GM23248 (cell line): ENCODE results near the gene TBC1D13. TPM values are rescaled to one million over a fixed set of nuclear protein-coding genes. Genes with fewer than 3 reads are reported as not detected.

Experiments used
- DNase-seq: peaks from one replicate; pipeline ENCODE4 v3.0.0-alpha.2; 2015
- H2AFZ ChIP-seq: fragments of 200-600 bp; sonication (generic); 2 replicates; pipeline ENCODE4 v1.6.1; 2016; ENCODE audit warnings: antibody characterized with exemption
- H3F3A ChIP-seq: fragments of 200-600 bp; sonication (generic); 2 replicates; pipeline ENCODE4 v1.6.1; 2016; ENCODE audit warnings: mild to moderate bottlenecking, antibody characterized with exemption, mixed run types; ENCODE audit not compliant: insufficient read depth
- H3K27ac ChIP-seq: fragments of 200-600 bp; sonication (generic); 2 replicates; pipeline ENCODE4 v1.5.1; 2016; ENCODE audit warnings: mild to moderate bottlenecking
- H3K27me3 ChIP-seq: fragments of 200-600 bp; sonication (generic); replicated peaks from 2 replicates; pipeline ENCODE4 v1.6.1; 2016; ENCODE audit warnings: mild to moderate bottlenecking; ENCODE audit not compliant: insufficient read depth
- H3K36me3 ChIP-seq: fragments of 200-600 bp; sonication (generic); 2 replicates; pipeline ENCODE4 v1.6.1; 2016; ENCODE audit warnings: low read depth, mild to moderate bottlenecking
- H3K4me1 ChIP-seq: fragments of 200-600 bp; sonication (generic); 2 replicates; pipeline ENCODE4 v1.6.1; 2016; ENCODE audit warnings: mild to moderate bottlenecking; ENCODE audit not compliant: insufficient read depth
- H3K4me2 ChIP-seq: fragments of 200-600 bp; sonication (generic); one replicate; pipeline ENCODE4 v1.6.1; 2016; ENCODE audit warnings: mild to moderate bottlenecking; ENCODE audit not compliant: unreplicated experiment
- H3K4me3 ChIP-seq: fragments of 200-600 bp; sonication (generic); 2 replicates; pipeline ENCODE4 v1.5.1; 2016; ENCODE audit warnings: mild to moderate bottlenecking
- H3K79me2 ChIP-seq: fragments of 200-600 bp; sonication (generic); 2 replicates; pipeline ENCODE4 v1.6.1; 2016; ENCODE audit warnings: mild to moderate bottlenecking; ENCODE audit not compliant: insufficient read depth
- H3K9ac ChIP-seq: fragments of 200-600 bp; sonication (generic); 2 replicates; pipeline ENCODE4 v1.6.1; 2016; ENCODE audit warnings: mild to moderate bottlenecking
- H3K9me2 ChIP-seq: fragments of 200-600 bp; sonication (generic); 2 replicates; pipeline ENCODE4 v1.6.1; 2016; ENCODE audit warnings: mixed run types, mild to moderate bottlenecking, moderate library complexity; ENCODE audit not compliant: insufficient read depth
- H3K9me3 ChIP-seq: fragments of 200-600 bp; sonication (generic); one replicate; pipeline ENCODE4 v1.6.1; 2017; ENCODE audit warnings: low read depth
- H4K20me1 ChIP-seq: fragments of 200-600 bp; sonication (generic); 2 replicates; pipeline ENCODE4 v1.6.0; 2016; ENCODE audit not compliant: insufficient read depth
- EZH2 ChIP-seq: fragments of 200-600 bp; sonication (generic); IDR thresholded peaks from 2 replicates; pipeline ENCODE4 v1.6.1; 2018; ENCODE audit warnings: antibody characterized with exemption, mild to moderate bottlenecking; ENCODE audit not compliant: insufficient read depth, poor library complexity, severe bottlenecking
- EZH2phosphoT487 ChIP-seq: fragments of 200-600 bp; sonication (generic); IDR thresholded peaks from 2 replicates; pipeline ENCODE4 v1.6.1; 2018; ENCODE audit warnings: antibody characterized with exemption, moderate library complexity, mild to moderate bottlenecking, low read depth; ENCODE audit not compliant: insufficient read depth
- WGBS, 2 experiments: methylation state at CpG; one replicate each; pipeline ENCODE4 v1.1.6; 2015 to 2017; ENCODE audit warnings: low lambda C conversion rate in 2 of 2, low coverage in 1 of 2; ENCODE audit errors: missing lambda C conversion rate in 2 of 2; 5-methylcytosine and 5-hydroxymethylcytosine counted together
- in situ Hi-C: fragments of 300-500 bp; cut with MboI; formaldehyde crosslinking; loops from 2 replicates; pipeline ENCODE4 v1.15.0; 2020
- polyA plus RNA-seq: library from polyadenylated mRNA; unstranded; fragments of >200 nt; fragmentation: Nextera tagmentation; extraction: Ambion mirVana; gene quantifications from 2 replicates; pipeline ENCODE4 v1.2.1, GENCODE V29; 2016
- total RNA-seq: library from RNA; depleted of rRNA; stranded (reverse); fragments of >200 nt; shearing (Covaris generic); gene quantifications from 2 replicates; pipeline ENCODE4 v1.2.3, GENCODE V29; 2014

The TBC1D13 gene
- total and polyA plus RNA-seq, 2 experiments from 2014 or later = 17.3 to 25.3 TPM

DNA sequence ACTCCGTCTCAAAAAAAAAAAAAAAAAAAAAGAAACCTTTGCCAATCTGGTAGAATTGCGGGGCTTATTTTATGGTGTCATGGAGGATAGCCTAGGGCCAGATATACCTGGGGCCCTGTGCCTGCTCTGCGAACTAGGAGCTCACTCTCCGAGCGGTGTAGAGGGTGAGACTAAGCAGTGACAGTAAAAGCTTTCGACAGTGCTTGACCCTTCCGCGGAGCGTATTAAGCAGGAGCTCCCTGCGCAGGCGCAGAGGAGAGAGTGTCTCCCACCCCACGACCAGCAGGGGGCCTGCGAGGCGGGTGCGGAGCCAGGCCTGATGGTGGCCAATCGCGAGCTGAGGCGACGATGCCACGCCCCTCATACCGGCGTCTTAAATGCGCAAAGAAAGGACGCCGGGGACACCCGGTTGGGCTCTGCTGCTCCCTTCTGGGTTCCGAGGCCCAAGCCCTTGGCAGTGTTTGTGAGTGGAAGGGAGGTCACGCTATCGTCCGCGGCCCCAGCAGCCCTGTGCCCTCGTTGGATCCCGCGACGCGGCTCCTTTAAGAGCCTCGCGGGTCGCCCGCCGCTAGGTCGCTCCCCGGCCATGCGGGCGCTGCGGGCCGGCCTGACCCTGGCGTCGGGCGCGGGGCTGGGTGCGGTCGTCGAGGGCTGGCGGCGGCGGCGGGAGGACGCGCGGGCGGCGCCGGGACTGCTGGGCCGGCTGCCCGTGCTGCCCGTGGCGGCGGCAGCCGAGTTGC lies 31.2 kb downstream of the TBC1D13 start, which contains the start of gene ENDOG:
ENDOG (plus strand) TSS at position 402 of the 740 bp plus-strand sequence; CDS start at position 587, 185 bp downstream.
- TF ChIP-seq EZH2 (no peak), EZH2phosphoT487 (no peak)

DNA sequence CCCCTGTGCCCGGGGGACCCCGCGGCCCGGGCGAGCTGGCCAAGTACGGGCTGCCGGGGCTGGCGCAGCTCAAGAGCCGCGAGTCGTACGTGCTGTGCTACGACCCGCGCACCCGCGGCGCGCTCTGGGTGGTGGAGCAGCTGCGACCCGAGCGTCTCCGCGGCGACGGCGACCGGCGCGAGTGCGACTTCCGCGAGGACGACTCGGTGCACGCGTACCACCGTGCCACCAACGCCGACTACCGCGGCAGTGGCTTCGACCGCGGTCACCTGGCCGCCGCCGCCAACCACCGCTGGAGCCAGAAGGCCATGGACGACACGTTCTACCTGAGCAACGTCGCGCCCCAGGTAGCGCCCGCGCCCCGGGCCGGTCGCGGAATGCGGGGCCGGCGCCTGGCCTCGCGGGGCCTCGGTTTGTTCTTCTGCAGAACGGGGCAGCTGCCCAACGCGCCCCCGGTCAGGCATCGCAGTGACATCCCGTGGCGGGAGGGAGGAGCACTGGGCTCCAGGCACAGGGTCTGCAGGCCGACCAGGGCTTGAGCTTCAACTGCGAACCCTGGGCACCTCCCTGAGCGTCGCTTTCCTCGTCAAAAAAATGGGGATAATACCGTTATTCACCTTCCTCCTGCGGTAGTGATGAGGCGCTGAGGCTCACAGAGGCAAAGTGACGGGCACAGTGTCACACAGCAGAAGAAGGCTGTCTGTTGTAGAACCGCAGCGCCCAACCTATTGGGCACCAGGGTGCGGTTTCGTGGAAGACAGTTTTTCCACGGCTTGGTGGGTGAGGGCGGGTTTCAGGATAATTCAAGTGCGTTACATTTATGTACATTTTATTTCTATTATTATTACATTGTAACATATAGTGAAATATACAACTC lies 32.0 kb downstream of the TBC1D13 start:
- H3K4me2 ChIP-seq = peak overlapping the region; percentile 80
- H3K27ac ChIP-seq = no peak overlapping the region
- peak overlapping the region; percentile 80 for H3K4me3 ChIP-seq
- no peaks in the 10 kb centered on the region for H3K9me3 ChIP-seq
- 1% methylated on average over 23 to 79 of the region's 90 CpGs for WGBS, 2 experiments
- no peaks in the 10 kb centered on the region for H3K36me3 ChIP-seq
- in situ Hi-C loops = no loop called here
- H4K20me1 ChIP-seq = no peaks in the 10 kb centered on the region
- H2AFZ ChIP-seq = peak overlapping the region; percentile 45
- peak; percentile 57 for DNase-seq
- no peaks in the 10 kb centered on the region for H3K9me2 ChIP-seq
- H3F3A ChIP-seq = no peaks in the 10 kb centered on the region
- TF ChIP-seq EZH2phosphoT487 (no peak), EZH2 (no peak)
- H3K27me3 ChIP-seq = no peaks in the 10 kb centered on the region
- H3K4me1 ChIP-seq = peaks cover 3% of the 10 kb centered on the region; the same call in 1 of the 2 replicates
- H3K79me2 ChIP-seq = no peaks in the 10 kb centered on the region
- peak overlapping the region; percentile 66 for H3K9ac ChIP-seq

More for the DNA sequence above, 31.2 kb downstream of the TBC1D13 start, which contains the start of gene ENDOG:
- Histone ChIP-seq H3K36me3 (no peaks in the 10 kb centered on the region), H3K4me1 (peaks cover 3% of the 10 kb centered on the region; the same call in 1 of the 2 replicates), H4K20me1 (no peaks in the 10 kb centered on the region), H3K79me2 (no peaks in the 10 kb centered on the region), H3K4me3 (peak within 1 kb of the TSS; percentile 80), H3K27me3 (no peaks in the 10 kb centered on the region), H3K9me2 (no peaks in the 10 kb centered on the region), H3K9me3 (no peaks in the 10 kb centered on the region), H3K9ac (peak within 1 kb of the TSS; percentile 66), H3K27ac (peak within 1 kb of the TSS; percentile 46), H3F3A (no peaks in the 10 kb centered on the region), H2AFZ (peak within 1 kb of the TSS; percentile 95), H3K4me2 (peak within 1 kb of the TSS; percentile 80)
- in situ Hi-C loops = no loop called here
- DNase-seq = peak; percentile 98
- 2% methylated on average over 43 to 48 of the region's 70 CpGs for WGBS, 2 experiments

DNA sequence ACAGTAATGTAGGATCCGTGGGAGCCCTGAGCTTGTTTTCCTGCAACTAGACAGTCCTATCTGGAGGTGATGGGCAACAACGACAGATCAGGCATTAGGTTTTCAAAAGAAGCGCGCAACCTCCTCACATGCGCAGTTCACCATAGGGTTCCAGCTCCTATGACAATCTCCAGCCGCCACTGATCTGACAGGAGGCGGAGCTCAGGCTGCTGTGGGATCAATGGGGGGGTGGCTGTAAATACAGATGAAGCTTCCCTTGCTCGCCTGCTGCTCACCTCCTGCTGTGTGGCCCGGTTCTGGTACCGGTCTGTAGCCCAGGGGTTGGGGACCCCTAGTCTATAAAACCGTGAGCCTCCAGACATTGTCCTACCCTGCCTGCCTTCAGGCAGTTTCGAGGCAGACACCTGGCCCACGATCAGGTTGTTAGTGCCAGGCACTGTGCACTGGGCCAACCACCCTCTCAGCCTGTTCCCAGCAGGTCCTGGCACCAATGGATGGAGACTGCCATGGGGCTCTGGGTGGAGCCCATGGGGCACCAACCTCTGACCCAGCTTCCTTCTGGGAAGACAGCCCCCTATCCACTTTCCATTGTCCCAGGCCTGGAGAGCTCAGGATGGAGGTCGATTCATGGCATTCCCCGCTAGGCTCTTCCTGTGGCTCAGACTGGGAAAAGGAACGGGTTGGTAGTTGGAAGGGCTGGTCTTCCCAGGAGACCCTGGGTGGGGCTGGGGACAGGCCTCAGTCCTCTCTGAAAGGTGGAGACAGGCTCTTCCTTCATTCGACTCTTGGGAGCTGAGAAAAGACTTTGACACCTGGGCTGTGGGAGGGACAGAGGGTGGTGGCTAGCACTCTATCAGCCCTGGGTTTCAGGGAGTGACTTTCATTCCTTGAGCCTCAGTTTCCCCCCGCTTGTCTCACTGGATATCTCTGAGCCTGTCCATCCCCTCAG lies 32.9 kb downstream of the TBC1D13 start:
- no peaks in the 10 kb centered on the region for H3F3A ChIP-seq
- H3K9ac ChIP-seq = peak overlapping the region; percentile 66; the same call in 1 of the 2 replicates
- in situ Hi-C loops = no loop called here
- H4K20me1 ChIP-seq = no peaks in the 10 kb centered on the region
- H3K79me2 ChIP-seq = no peaks in the 10 kb centered on the region
- peaks cover 3% of the 10 kb centered on the region; the same call in 1 of the 2 replicates for H3K4me1 ChIP-seq
- H3K9me2 ChIP-seq = no peaks in the 10 kb centered on the region
- H2AFZ ChIP-seq = no peak overlapping the region
- TF ChIP-seq EZH2phosphoT487 = no peak
- TF ChIP-seq EZH2 = no peak
- peak overlapping the region; percentile 80 for H3K4me3 ChIP-seq
- H3K36me3 ChIP-seq = no peaks in the 10 kb centered on the region
- H3K27me3 ChIP-seq = no peaks in the 10 kb centered on the region
- H3K9me3 ChIP-seq = no peaks in the 10 kb centered on the region
- H3K4me2 ChIP-seq = peak overlapping the region; percentile 80
- no peak overlapping the region for H3K27ac ChIP-seq
- 36 to 37% methylated on average over 18 of the region's 18 CpGs for WGBS, 2 experiments
- DNase-seq = peak; percentile 82
